GM23248 (cell line): ENCODE data around the gene ITK. TPM values are rescaled to one million over a fixed set of nuclear protein-coding genes. Genes with fewer than 3 reads are reported as not detected.

Experiments used
- DNase-seq: peaks from one replicate; pipeline ENCODE4 v3.0.0-alpha.2; 2015
- H2AFZ ChIP-seq: fragments of 200-600 bp; sonication (generic); 2 replicates; pipeline ENCODE4 v1.6.1; 2016; ENCODE audit warnings: antibody characterized with exemption
- H3F3A ChIP-seq: fragments of 200-600 bp; sonication (generic); 2 replicates; pipeline ENCODE4 v1.6.1; 2016; ENCODE audit warnings: mild to moderate bottlenecking, antibody characterized with exemption, mixed run types; ENCODE audit not compliant: insufficient read depth
- H3K27ac ChIP-seq: fragments of 200-600 bp; sonication (generic); 2 replicates; pipeline ENCODE4 v1.5.1; 2016; ENCODE audit warnings: mild to moderate bottlenecking
- H3K27me3 ChIP-seq: fragments of 200-600 bp; sonication (generic); replicated peaks from 2 replicates; pipeline ENCODE4 v1.6.1; 2016; ENCODE audit warnings: mild to moderate bottlenecking; ENCODE audit not compliant: insufficient read depth
- H3K36me3 ChIP-seq: fragments of 200-600 bp; sonication (generic); 2 replicates; pipeline ENCODE4 v1.6.1; 2016; ENCODE audit warnings: low read depth, mild to moderate bottlenecking
- H3K4me1 ChIP-seq: fragments of 200-600 bp; sonication (generic); 2 replicates; pipeline ENCODE4 v1.6.1; 2016; ENCODE audit warnings: mild to moderate bottlenecking; ENCODE audit not compliant: insufficient read depth
- H3K4me2 ChIP-seq: fragments of 200-600 bp; sonication (generic); one replicate; pipeline ENCODE4 v1.6.1; 2016; ENCODE audit warnings: mild to moderate bottlenecking; ENCODE audit not compliant: unreplicated experiment
- H3K4me3 ChIP-seq: fragments of 200-600 bp; sonication (generic); 2 replicates; pipeline ENCODE4 v1.5.1; 2016; ENCODE audit warnings: mild to moderate bottlenecking
- H3K79me2 ChIP-seq: fragments of 200-600 bp; sonication (generic); 2 replicates; pipeline ENCODE4 v1.6.1; 2016; ENCODE audit warnings: mild to moderate bottlenecking; ENCODE audit not compliant: insufficient read depth
- H3K9ac ChIP-seq: fragments of 200-600 bp; sonication (generic); 2 replicates; pipeline ENCODE4 v1.6.1; 2016; ENCODE audit warnings: mild to moderate bottlenecking
- H3K9me2 ChIP-seq: fragments of 200-600 bp; sonication (generic); 2 replicates; pipeline ENCODE4 v1.6.1; 2016; ENCODE audit warnings: mixed run types, mild to moderate bottlenecking, moderate library complexity; ENCODE audit not compliant: insufficient read depth
- H3K9me3 ChIP-seq: fragments of 200-600 bp; sonication (generic); one replicate; pipeline ENCODE4 v1.6.1; 2017; ENCODE audit warnings: low read depth
- H4K20me1 ChIP-seq: fragments of 200-600 bp; sonication (generic); 2 replicates; pipeline ENCODE4 v1.6.0; 2016; ENCODE audit not compliant: insufficient read depth
- EZH2 ChIP-seq: fragments of 200-600 bp; sonication (generic); IDR thresholded peaks from 2 replicates; pipeline ENCODE4 v1.6.1; 2018; ENCODE audit warnings: antibody characterized with exemption, mild to moderate bottlenecking; ENCODE audit not compliant: insufficient read depth, poor library complexity, severe bottlenecking
- EZH2phosphoT487 ChIP-seq: fragments of 200-600 bp; sonication (generic); IDR thresholded peaks from 2 replicates; pipeline ENCODE4 v1.6.1; 2018; ENCODE audit warnings: antibody characterized with exemption, moderate library complexity, mild to moderate bottlenecking, low read depth; ENCODE audit not compliant: insufficient read depth
- WGBS, 2 experiments: methylation state at CpG; one replicate each; pipeline ENCODE4 v1.1.6; 2015 to 2017; ENCODE audit warnings: low lambda C conversion rate in 2 of 2, low coverage in 1 of 2; ENCODE audit errors: missing lambda C conversion rate in 2 of 2; 5-methylcytosine and 5-hydroxymethylcytosine counted together
- in situ Hi-C: fragments of 300-500 bp; cut with MboI; formaldehyde crosslinking; loops from 2 replicates; pipeline ENCODE4 v1.15.0; 2020
- polyA plus RNA-seq: library from polyadenylated mRNA; unstranded; fragments of >200 nt; fragmentation: Nextera tagmentation; extraction: Ambion mirVana; gene quantifications from 2 replicates; pipeline ENCODE4 v1.2.1, GENCODE V29; 2016
- total RNA-seq: library from RNA; depleted of rRNA; stranded (reverse); fragments of >200 nt; shearing (Covaris generic); gene quantifications from 2 replicates; pipeline ENCODE4 v1.2.3, GENCODE V29; 2014

ITK gene
- total and polyA plus RNA-seq, 2 experiments from 2014 or later: 0.11 TPM; not detected in 1

- no peaks in the 10 kb centered on the region for H3K36me3 ChIP-seq
- H3K4me3 ChIP-seq: no peak overlapping the region
- H3K9me3 ChIP-seq: no peaks in the 10 kb centered on the region
- H3K4me1 ChIP-seq: no peaks in the 10 kb centered on the region
- no peaks in the 10 kb centered on the region for H3K27me3 ChIP-seq
- in situ Hi-C loops: no loop called here
- H3K79me2 ChIP-seq: no peaks in the 10 kb centered on the region
- no peaks in the 10 kb centered on the region for H3K9me2 ChIP-seq
- no peaks in the 10 kb centered on the region for H4K20me1 ChIP-seq
- DNase-seq: no peak
- no peak overlapping the region for H3K9ac ChIP-seq
- no peaks in the 10 kb centered on the region for H3F3A ChIP-seq
- no peak overlapping the region for H2AFZ ChIP-seq
- no peak overlapping the region for H3K27ac ChIP-seq
- 63 to 76% methylated on average over 5 of the region's 5 CpGs for WGBS, 2 experiments
- no peak overlapping the region for H3K4me2 ChIP-seq
- no peak for TF ChIP-seq EZH2
- TF ChIP-seq EZH2phosphoT487: no peak
Observed at GRCh38 chr5:157215514-157216167, 35.0 kb downstream of the ITK start.

GRCh38 chr5:157216391-157217142 is 35.9 kb downstream of the ITK start:
- no peaks in the 10 kb centered on the region for H3K9me3 ChIP-seq
- H3K9ac ChIP-seq: no peak overlapping the region
- no peaks in the 10 kb centered on the region for H3K4me1 ChIP-seq
- H3F3A ChIP-seq: no peaks in the 10 kb centered on the region
- no peaks in the 10 kb centered on the region for H3K27me3 ChIP-seq
- no peaks in the 10 kb centered on the region for H3K9me2 ChIP-seq
- H3K4me3 ChIP-seq: no peak overlapping the region
- no peak overlapping the region for H3K4me2 ChIP-seq
- H3K79me2 ChIP-seq: no peaks in the 10 kb centered on the region
- in situ Hi-C loops: no loop called here
- no peaks in the 10 kb centered on the region for H4K20me1 ChIP-seq
- H3K27ac ChIP-seq: no peak overlapping the region
- H3K36me3 ChIP-seq: no peaks in the 10 kb centered on the region
- TF ChIP-seq EZH2 (no peak), EZH2phosphoT487 (no peak)
- H2AFZ ChIP-seq: no peak overlapping the region
- no peak for DNase-seq
- 46 to 47% methylated on average over 6 of the region's 6 CpGs for WGBS, 2 experiments

GRCh38 chr5:157217289-157218024 is 36.8 kb downstream of the ITK start:
- Histone ChIP-seq H2AFZ (no peak overlapping the region), H4K20me1 (no peaks in the 10 kb centered on the region), H3K4me2 (no peak overlapping the region), H3K79me2 (no peaks in the 10 kb centered on the region), H3K27me3 (no peaks in the 10 kb centered on the region), H3K36me3 (no peaks in the 10 kb centered on the region), H3K9me2 (no peaks in the 10 kb centered on the region), H3K4me1 (peaks cover 5% of the 10 kb centered on the region; the same call in 1 of the 2 replicates), H3K9me3 (no peaks in the 10 kb centered on the region), H3F3A (no peaks in the 10 kb centered on the region), H3K9ac (no peak overlapping the region), H3K27ac (no peak overlapping the region), H3K4me3 (no peak overlapping the region)
- no peak for DNase-seq
- in situ Hi-C loops: no loop called here
- 49 to 52% methylated on average over 5 of the region's 5 CpGs for WGBS, 2 experiments
- TF ChIP-seq EZH2phosphoT487 (no peak), EZH2 (no peak)

- in situ Hi-C loops: no loop called here
Observed at GRCh38 chr5:157219491-157220271, 39.0 kb downstream of the ITK start.

More at GRCh38 chr5:157219491-157220271, 39.0 kb downstream of the ITK start:
- Histone ChIP-seq H3K9ac (no peak overlapping the region), H2AFZ (peak overlapping the region; percentile 45; the same call in 1 of the 2 replicates), H3K4me2 (peak overlapping the region; percentile 31), H3K9me3 (no peaks in the 10 kb centered on the region), H4K20me1 (no peaks in the 10 kb centered on the region), H3K4me3 (no peak overlapping the region), H3F3A (peaks cover 9% of the 10 kb centered on the region), H3K4me1 (peaks cover 15% of the 10 kb centered on the region), H3K36me3 (no peaks in the 10 kb centered on the region), H3K79me2 (no peaks in the 10 kb centered on the region), H3K9me2 (no peaks in the 10 kb centered on the region), H3K27ac (no peak overlapping the region), H3K27me3 (no peaks in the 10 kb centered on the region)
- peak; percentile 39 for DNase-seq
- TF ChIP-seq EZH2: no peak
- no peak for TF ChIP-seq EZH2phosphoT487
- WGBS, 2 experiments: 28 to 35% methylated on average over 9 of the region's 9 CpGs
